Panc1 (cell line): Measurements from ENCODE around the gene CLEC16A. TPM values are rescaled to one million over a fixed set of nuclear protein-coding genes. Genes with fewer than 3 reads are reported as not detected.

Experiments used
- ATAC-seq: fragments of 200-7000 bp; cut with Tn5 transposase; 2 replicates; pipeline ENCODE4 v1.9.1; 2020; ENCODE audit warnings: mild to moderate bottlenecking, moderate library complexity
- BruUV-seq: library from RNA; stranded (reverse); fragments of 400-500 nt; replicated peaks from 2 replicates; lab custom pipeline; 2021; lab: Mats Ljungman, UMichigan
- CTCF ChIA-PET: fragments of 300-600 bp; sonication (Branson Sonifier 250); formaldehyde crosslinking; loops from one replicate; lab custom pipeline; 2022; ENCODE audit warnings: antibody characterized with exemption; lab: Charles Lee
- POLR2A ChIA-PET: fragments of 300-600 bp; sonication (Branson Sonifier 250); formaldehyde crosslinking; loops from one replicate; lab custom pipeline; 2022; ENCODE audit warnings: antibody characterized with exemption; lab: Charles Lee
- DNase-seq: peaks from one replicate; pipeline ENCODE4 v3.0.0-alpha.2; 2010; ENCODE audit warnings: low read depth, low spot score
- H3K27ac ChIP-seq: 2 replicates; pipeline ENCODE4 v1.5.1; 2011; ENCODE audit warnings: mild to moderate bottlenecking, low read length, inconsistent platforms
- H3K27me3 ChIP-seq: fragments of 200-500 bp; sonication (Bioruptor generic); 2 replicates; pipeline ENCODE4 v1.6.0; 2014; ENCODE audit warnings: low read length, inconsistent platforms; ENCODE audit not compliant: control insufficient read depth, insufficient read depth
- H3K36me3 ChIP-seq: fragments of 200-500 bp; sonication (Bioruptor generic); 2 replicates; pipeline ENCODE4 v1.5.1; 2014; ENCODE audit warnings: inconsistent platforms, mild to moderate bottlenecking, low read length, moderate library complexity; ENCODE audit not compliant: control insufficient read depth, insufficient read depth
- H3K4me1 ChIP-seq: 2 replicates; pipeline ENCODE4 v1.5.1; 2011; ENCODE audit warnings: inconsistent platforms, mild to moderate bottlenecking, low read length, moderate library complexity; ENCODE audit not compliant: control insufficient read depth, insufficient read depth
- H3K4me3 ChIP-seq, 2 experiments: 2 replicates each; pipeline ENCODE4 v1.5.1; 2011 to 2012; ENCODE audit warnings: low read depth in 2 of 2, low read length in 2 of 2, mild to moderate bottlenecking in 2 of 2, inconsistent platforms in 1 of 2, moderate library complexity in 1 of 2
- H3K9me3 ChIP-seq: fragments of 200-500 bp; sonication (Bioruptor generic); 2 replicates; pipeline ENCODE4 v1.5.1; 2014; ENCODE audit warnings: low read depth, mild to moderate bottlenecking, inconsistent platforms, low read length, moderate library complexity; ENCODE audit not compliant: control insufficient read depth, insufficient read depth
- CTCF ChIP-seq: fragments of 450-650 bp; IDR thresholded peaks from 2 replicates; pipeline ENCODE4 v1.5.1; 2017; ENCODE audit warnings: mild to moderate bottlenecking
- POLR2AphosphoS5 ChIP-seq: IDR thresholded peaks from 2 replicates; pipeline ENCODE4 v1.6.1; 2012; ENCODE audit warnings: mild to moderate bottlenecking, low read depth, low read length, moderate library complexity
- SIN3A ChIP-seq: IDR thresholded peaks from 2 replicates; pipeline ENCODE4 v1.6.1; 2012; ENCODE audit warnings: low read depth, mild to moderate bottlenecking, low read length, moderate library complexity, borderline replicate concordance; ENCODE audit not compliant: insufficient read depth
- TCF7L2 ChIP-seq: IDR thresholded peaks from 2 replicates; pipeline ENCODE4 v1.6.1; 2011; ENCODE audit warnings: mild to moderate bottlenecking, low read depth, low read length, inconsistent platforms
- in situ Hi-C: cut with HindIII; loops from 2 replicates; pipeline ENCODE4 v1.10.0; 2016; ENCODE audit warnings: low sequenced_read_pairs, low pct_unique_long_range_greater_than_20kb
- intact Hi-C: fragments of 100-400 bp; cut with micrococcal nuclease; formaldehyde crosslinking; loops from one replicate; pipeline ENCODE4 v1.10.0; 2022; ENCODE audit not compliant: unreplicated experiment
- total RNA-seq: library from RNA; stranded (reverse); gene quantifications from one replicate; pipeline ENCODE4 v1.2.1, GENCODE V29; 2021; ENCODE audit not compliant: unreplicated experiment
- TF ChIP-seq, protein P1 (sequence below), 2 experiments: IDR thresholded peaks; 2 replicates each; pipeline ENCODE4 v1.6.1; 2011 to 2012; ENCODE audit warnings: low read depth in 2 of 2, control low read depth in 1 of 2, low read length in 1 of 2, mild to moderate bottlenecking in 1 of 2, moderate library complexity in 1 of 2; ENCODE audit not compliant: insufficient read depth in 1 of 2

The CLEC16A gene
- total RNA-seq, 1 experiment from 2014 or later = 21.0 TPM

- no peak overlapping the region for H3K4me3 ChIP-seq
- H3K4me1 ChIP-seq = no peaks in the 10 kb centered on the region
- no peak for ATAC-seq
- BruUV-seq = no TSS peak
- intact Hi-C loops (no loop called here), in situ Hi-C loops (no loop called here)
- DNase-seq = no peak
- no peaks in the 10 kb centered on the region for H3K36me3 ChIP-seq
- ChIA-PET CTCF (interaction anchor here (0.6 to 1.4 kb wide), 2 partner anchors 27 to 202 kb away, joined by 4 read pairs; no protein-coding TSS in a partner anchor), POLR2A (no interaction called here)
- H3K9me3 ChIP-seq = no peaks in the 10 kb centered on the region
- no peaks in the 10 kb centered on the region for H3K27me3 ChIP-seq
- no peak overlapping the region for H3K27ac ChIP-seq
- TF ChIP-seq POLR2AphosphoS5 (no peak), CTCF (no peak), SIN3A (no peak), TCF7L2 (no peak)
- TF ChIP-seq, protein P1, sequence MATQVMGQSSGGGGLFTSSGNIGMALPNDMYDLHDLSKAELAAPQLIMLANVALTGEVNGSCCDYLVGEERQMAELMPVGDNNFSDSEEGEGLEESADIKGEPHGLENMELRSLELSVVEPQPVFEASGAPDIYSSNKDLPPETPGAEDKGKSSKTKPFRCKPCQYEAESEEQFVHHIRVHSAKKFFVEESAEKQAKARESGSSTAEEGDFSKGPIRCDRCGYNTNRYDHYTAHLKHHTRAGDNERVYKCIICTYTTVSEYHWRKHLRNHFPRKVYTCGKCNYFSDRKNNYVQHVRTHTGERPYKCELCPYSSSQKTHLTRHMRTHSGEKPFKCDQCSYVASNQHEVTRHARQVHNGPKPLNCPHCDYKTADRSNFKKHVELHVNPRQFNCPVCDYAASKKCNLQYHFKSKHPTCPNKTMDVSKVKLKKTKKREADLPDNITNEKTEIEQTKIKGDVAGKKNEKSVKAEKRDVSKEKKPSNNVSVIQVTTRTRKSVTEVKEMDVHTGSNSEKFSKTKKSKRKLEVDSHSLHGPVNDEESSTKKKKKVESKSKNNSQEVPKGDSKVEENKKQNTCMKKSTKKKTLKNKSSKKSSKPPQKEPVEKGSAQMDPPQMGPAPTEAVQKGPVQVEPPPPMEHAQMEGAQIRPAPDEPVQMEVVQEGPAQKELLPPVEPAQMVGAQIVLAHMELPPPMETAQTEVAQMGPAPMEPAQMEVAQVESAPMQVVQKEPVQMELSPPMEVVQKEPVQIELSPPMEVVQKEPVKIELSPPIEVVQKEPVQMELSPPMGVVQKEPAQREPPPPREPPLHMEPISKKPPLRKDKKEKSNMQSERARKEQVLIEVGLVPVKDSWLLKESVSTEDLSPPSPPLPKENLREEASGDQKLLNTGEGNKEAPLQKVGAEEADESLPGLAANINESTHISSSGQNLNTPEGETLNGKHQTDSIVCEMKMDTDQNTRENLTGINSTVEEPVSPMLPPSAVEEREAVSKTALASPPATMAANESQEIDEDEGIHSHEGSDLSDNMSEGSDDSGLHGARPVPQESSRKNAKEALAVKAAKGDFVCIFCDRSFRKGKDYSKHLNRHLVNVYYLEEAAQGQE (IDR thresholded peaks at IDR 0.05; ENCODE audit: insufficient read depth in 1 of 2, low read depth in 2 of 2, low read length in 1 of 2) = no peak
Measured at GRCh38 chr16:10980813-10981212, 36.4 kb downstream of the CLEC16A start.

GRCh38 chr16:10981697-10982216 is 37.4 kb downstream of the CLEC16A start:
- intact Hi-C loops = no loop called here
- no peak for DNase-seq
- CTCF ChIA-PET = interaction anchor here (0.6 kb wide), 1 partner anchor 125 kb away, joined by 3 read pairs; no protein-coding TSS in a partner anchor
- no peaks in the 10 kb centered on the region for H3K27me3 ChIP-seq
- no peak overlapping the region for H3K4me3 ChIP-seq
- H3K36me3 ChIP-seq = no peaks in the 10 kb centered on the region
- H3K4me1 ChIP-seq = no peaks in the 10 kb centered on the region
- TF ChIP-seq TCF7L2 (no peak), POLR2AphosphoS5 (no peak), SIN3A (no peak), CTCF (peak; percentile 83)
- TF ChIP-seq, protein P1 (IDR thresholded peaks at IDR 0.05; ENCODE audit: insufficient read depth in 1 of 2, low read depth in 2 of 2, low read length in 1 of 2) = no peak
- POLR2A ChIA-PET = interaction anchor here (1.4 kb wide), 1 partner anchor 275 kb away, joined by 4 read pairs; the partner anchor contains the start of gene SOCS1
- no peak overlapping the region for H3K27ac ChIP-seq
- in situ Hi-C loops = no loop called here
- no peaks in the 10 kb centered on the region for H3K9me3 ChIP-seq
- no TSS peak for BruUV-seq
- ATAC-seq = peak; percentile 93
